ENCODE data around the gene ZNF621.

- no peak for TF ChIP-seq ZFP3 (CRISPR knock-in tag; IDR thresholded peaks at IDR 0.05)
- TF ChIP-seq POU6F1 (CRISPR knock-in tag; IDR thresholded peaks at IDR 0.05; ENCODE audit: borderline replicate concordance, low read depth), result no peak
These were observed 51.6 kb downstream of the ZNF621 start for GRCh38 chr3:40576396-40576795.

All from SK-N-SH treated with all-trans-retinoic acid at 6 μM for 48 hours (cell line).